GM18520 (cell line): ENCODE data around the gene AMMECR1.
A peak's percentile ranks its signal among the peaks of the same experiment; 100 is the strongest.

ENCODE experiments used
- ATAC-seq: cut with Tn5 transposase; IDR thresholded peaks from one replicate; pipeline ENCODE4 v1.9.1; 2021; ENCODE audit not compliant: unreplicated experiment

AMMECR1 gene

DNA sequence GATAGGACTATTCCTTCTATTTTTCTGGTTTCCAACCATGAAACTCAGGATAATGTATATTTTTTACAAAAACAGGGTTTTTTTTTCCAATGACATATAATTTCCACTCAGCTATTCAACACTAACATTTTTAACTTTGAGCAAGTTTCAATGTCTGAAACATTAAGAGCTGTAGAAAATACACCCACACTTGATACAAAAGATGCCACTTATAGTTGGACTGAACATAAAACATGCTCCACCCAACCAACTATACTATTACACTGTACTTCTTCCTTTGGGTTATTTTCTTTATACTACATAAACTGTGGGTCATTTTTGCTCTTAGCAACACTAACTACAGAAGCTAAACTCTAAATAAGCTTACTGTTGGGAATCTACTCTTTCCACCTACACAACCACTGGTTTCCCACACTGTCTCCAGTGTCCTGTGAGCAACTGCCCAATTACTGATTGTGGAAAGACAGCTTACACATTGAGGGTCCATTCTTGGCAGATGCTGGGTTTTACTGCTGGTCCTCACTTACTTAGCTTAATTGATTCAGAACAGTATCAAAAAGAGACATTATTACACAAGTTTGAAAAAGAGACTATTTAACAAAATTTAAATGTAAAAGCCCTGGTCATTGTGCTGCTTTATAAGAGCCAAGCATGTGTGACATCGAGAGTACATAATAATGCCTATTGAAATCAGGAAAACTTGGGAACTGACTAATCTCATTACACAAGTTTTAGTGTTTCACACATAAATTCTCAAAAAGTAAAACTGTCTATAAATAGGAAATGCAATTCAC, 6.3 kb downstream of the AMMECR1 start:
- no peak for ATAC-seq

DNA sequence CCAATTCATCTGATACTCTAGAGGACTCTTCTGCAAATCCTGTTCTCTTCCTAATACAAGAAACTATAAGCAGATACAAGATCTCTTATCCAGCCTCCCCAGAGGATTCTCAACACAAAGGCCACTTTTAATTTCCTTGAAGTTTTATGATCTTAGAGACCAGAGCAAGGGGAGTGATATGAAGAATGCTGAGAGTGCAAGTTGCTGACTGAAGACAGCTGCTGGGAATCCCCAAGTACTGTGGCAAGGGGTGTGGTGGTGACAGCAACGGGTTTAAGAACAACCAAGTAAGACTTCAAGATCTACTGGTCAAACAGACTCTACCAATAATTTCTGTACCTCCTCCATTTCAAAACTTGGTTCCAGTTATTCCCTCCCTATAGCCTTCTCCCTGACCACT, 7.0 kb downstream of the AMMECR1 start:
- peak; percentile 93 for ATAC-seq

DNA sequence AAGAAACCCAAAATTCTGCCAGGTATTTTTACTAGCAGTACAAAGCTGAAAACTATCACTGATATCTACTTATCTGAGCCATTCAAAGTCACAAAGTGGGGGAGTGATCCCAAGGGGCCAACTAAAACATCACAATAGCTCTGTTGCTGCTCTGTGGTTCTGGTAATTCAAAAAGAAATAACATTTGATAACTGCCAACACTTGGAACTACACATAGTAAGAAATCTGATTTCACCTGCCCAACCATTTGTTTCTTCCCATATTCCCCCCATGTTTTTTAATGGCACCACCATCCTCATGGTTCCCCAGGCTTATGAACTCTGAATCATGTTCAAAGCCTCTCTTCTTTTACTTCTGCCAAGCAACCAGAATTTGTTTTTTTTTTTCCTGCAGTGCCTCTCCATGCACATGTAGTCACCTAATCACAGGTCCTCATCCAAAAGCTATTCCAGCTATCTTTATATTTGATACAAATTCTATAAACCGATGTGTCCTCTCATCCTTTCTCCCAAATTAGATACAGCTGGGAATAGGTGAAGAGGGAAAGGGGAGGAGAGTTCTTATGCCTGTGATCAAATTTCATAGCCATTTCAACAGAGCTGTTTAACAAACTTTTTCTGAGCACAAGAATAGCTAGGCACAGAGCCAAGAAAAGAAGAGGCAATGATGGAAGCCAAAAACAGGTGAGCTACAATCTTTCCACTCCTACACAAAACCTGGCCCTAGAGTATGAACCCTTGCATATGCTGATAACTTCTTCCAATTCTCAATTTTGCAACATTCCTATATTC, 7.7 kb downstream of the AMMECR1 start:
- no peak for ATAC-seq

DNA sequence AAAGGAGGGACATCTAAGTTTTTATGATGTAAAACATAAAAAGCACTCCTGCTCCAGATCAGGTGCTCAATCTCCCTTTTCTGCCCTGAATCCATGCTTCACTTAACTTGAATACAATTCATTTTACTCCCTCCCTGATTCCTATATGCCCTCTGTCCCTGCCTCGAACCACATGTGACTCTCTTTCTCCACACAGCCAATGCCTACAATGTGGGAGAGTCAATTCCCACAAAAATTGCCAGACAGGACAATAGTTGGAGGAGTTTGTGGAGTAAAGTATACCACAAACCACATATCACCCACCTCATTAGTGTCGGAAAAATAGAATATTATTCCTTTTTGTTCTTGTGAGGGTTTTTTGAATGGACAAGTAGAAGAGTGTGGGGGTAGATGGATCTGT, 9.7 kb downstream of the AMMECR1 start:
- ATAC-seq: no peak

DNA sequence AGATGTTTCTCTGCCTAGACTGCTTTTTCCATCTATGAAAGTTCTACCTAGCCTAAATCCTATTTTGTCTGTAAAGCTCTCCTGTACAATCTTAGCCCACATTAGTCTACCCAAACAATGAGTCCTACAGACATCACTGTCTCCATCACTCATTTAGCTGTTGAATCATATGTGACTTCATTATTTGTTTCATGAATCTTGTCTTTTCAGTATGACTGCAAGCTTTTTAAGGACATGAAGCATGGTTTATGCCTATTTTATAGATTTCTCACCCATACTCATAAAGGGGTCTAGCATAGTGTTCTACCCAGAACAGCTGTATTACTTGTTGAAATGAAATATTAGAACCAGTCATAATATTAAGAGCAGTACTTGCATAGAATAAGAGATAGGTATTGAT, 13.0 kb downstream of the AMMECR1 start:
- ATAC-seq: no peak

DNA sequence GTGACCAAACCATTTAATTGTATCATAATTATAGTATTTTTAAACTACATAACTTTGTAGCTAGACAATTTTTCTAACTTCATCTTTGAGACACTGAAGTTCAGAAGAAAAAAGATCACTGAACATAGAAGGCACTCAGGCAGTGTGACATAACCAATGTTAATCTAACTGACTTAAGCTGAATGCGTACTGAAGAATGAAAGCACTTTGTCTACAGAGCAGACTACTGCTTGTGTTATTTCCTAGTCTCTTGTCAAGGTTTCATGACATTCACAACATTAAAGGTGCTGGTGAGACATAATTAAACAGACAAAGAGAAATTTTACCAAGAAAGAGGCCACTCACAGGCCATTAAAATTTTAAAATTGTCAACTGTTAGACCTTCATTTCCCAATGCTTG, 13.5 kb downstream of the AMMECR1 start:
- no peak for ATAC-seq

DNA sequence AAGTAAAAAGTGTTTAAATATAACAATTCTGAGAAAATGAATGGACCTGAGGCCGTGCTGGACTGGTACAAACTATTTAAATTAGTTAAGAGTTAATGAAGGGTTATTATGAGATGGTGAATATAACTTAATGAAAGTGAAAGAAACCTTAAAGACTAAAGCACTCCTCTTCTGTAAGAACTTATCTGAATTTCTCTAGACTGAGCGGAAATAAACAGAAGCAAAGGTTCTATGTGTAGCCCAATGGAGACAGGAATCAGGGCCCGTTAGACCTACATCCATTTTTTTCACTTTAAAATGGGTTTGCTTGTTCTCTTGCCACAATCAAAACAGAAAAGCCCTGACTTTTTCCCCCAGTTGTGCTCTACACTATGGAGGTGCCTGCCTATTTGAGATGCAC, 14.9 kb downstream of the AMMECR1 start:
- ATAC-seq: no peak

DNA sequence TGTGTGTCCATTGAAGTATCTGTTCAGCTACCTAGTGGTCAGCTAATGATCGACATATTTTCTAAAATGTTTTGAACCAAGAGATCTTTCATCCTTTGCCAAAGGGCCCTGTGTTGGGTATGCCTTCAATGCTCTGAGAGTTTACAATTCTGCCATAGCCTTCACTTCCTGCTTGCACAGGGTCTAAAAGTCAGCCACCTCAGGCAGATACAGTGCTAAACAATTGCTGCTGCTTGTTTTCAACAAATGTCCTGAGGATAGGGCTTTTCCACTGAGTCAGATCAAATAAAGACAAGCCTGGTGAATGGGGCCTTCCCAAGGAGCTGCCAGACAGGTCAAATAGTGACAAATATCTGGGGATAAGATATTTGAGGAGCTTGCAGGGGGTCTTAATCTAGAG, 16.7 kb downstream of the AMMECR1 start:
- ATAC-seq: no peak

DNA sequence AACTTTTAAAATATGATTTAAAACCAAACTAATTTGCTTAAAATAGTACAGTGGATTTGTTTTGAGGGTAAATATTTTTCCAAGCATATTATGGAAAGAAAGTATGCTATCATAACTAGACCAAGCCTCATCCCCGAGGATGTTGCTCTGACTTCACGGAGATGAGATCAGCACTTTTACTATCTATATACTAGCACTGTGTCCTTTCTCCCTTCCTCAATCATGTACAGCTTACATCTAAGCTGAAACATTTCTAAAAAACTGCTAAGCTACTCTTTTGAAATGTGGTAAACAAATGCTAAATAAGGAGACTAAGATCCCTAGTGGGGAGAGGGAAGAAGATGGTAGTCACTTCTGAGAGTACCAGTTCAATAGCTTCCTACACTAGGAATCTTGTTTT, 23.8 kb downstream of the AMMECR1 start:
- no peak for ATAC-seq

DNA sequence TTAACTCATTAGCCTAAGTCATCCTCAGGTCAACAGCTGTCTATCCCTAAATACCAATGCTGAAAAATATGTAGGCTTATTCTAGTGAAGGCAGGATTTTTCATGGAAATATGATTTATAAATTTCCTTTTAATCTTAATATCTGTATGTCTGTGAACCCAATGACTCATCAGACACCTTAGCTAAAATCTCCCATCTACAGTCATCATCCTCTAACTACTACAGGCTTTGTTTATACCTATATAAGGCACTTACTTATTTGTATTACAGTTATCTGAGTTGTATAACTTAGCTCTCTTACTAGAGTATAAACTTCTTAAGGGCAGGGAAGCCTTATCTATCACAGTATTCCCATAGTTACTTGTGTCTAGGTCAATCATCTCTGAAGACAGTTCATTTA, 24.2 kb downstream of the AMMECR1 start:
- no peak for ATAC-seq

DNA sequence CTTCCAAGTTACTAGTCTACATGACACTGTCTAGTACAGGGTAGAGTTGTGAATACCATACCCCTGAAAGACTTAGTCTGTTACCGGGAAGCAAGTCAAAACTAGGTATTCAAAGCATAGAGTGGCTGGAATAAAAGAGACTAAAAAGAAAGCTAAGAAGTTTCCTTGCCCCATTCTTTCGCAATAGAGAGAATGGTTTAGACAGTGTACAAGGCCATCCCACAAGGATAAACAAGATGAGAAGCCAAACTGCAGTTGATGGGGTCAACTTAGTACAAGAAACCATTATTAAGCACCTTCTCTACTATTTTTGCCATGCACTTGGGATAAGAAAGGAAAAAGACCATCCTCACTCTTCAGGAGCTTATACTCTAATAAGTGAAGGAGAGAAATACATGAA, 30.3 kb downstream of the AMMECR1 start:
- no peak for ATAC-seq

DNA sequence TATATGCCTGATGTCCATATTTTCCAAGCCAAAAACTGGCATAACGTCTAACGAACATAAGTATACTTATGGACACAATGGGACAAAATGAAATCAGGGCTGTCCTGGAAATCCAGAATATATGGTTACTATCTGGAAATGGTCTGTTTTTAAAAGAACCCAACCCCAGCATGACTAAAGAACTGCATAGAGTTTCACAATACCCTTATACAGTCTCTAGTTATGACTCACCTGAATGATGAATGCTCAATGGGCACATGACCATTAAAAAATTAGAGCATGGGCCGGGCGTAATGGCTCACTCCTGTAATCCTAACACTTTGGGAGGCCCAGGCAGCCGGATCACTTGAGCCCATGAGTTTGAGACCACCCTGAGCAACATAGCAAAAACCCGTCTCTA, 31.8 kb downstream of the AMMECR1 start:
- no peak for ATAC-seq

DNA sequence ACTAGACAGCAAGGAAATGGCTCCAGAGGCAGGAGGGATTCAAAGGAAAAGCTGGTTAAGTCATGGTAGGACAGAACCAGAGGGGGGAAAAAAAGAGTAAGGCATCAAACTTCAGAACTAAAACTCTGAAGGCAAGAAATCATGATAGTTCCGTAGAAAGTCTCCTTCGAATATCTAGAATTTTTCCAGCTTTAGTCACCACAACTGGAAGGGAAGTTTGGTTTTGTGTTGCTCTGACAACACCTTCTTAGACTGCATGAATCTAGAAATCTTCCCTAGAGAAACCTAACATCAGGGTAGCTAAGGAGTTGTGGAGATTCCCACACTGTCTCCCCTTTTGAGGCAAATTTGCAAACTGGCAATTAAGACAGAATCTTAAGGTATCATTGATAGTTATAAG, 33.7 kb downstream of the AMMECR1 start:
- no peak for ATAC-seq

DNA sequence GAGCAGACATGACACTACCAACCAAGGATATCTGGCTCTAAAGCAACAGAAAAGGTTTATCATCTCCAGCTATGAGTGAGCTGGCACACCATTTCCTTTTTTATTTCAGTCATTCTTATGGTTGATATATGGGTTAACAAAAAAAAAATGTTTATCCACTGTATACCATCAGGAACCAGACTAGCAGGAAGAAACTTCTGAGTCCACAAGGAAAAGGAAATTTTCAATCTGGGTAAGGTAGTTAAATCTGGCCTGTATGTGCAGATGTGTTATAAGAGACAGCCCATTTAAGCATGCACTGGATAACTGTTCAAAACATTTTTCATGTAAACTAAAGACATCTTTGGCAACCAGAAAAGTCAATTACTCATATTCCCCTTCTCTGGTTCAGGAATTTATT, 35.0 kb downstream of the AMMECR1 start:
- ATAC-seq: no peak

DNA sequence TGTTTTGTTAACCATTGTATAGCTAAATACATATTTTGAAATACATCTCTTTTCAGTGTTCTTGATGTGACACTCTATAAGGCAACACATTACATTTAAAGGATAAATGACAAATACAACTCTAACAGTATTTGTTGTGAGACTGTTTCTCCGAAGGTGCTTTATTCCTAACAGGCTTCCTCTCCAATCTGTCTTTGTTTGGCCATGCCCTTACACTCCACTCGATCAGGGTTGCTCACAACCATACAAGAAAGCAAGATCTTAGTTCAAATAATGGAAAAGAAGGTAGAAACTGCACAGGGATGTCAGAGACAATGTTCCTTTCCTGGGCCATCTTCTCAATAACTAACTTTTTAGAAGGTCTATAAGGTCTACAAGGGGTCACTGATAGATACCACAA, 36.5 kb downstream of the AMMECR1 start:
- no peak for ATAC-seq

DNA sequence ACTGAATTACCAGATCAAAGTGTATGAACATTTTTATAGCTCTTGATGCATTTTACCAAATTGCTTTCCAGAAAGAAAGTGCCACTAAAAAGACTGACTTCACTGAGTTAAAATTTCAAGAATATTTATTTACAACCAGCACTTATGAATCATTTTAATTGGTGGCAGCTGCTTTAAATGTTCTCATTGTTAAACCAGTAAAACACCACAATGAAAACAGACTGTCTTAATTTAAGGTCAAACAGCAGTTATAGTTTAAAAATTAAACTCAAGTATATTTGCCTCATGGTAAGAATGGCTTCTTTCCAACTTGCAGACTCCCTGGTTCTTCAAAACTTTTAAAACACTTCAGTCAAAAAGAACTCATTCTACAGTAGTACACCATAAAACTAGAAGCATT, 36.9 kb downstream of the AMMECR1 start:
- no peak for ATAC-seq

DNA sequence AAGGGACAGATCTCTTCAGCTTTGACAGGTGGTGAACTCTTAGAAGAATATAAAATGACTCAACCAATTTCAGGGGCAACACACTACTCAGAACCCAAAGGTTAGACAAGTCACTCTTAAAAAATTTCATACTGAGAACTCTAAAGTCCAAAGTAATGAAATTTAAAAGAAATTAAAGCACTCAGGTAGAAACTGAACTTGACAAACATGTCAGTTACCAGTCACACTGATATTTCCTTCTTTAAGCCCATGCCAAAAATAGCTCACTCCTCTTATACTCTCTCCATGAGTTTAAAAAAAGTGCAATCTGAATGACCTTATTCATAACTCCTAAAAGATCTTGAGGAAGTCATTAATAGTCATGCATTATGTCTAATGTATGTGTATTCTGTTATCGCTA, 40.3 kb downstream of the AMMECR1 start:
- no peak for ATAC-seq

DNA sequence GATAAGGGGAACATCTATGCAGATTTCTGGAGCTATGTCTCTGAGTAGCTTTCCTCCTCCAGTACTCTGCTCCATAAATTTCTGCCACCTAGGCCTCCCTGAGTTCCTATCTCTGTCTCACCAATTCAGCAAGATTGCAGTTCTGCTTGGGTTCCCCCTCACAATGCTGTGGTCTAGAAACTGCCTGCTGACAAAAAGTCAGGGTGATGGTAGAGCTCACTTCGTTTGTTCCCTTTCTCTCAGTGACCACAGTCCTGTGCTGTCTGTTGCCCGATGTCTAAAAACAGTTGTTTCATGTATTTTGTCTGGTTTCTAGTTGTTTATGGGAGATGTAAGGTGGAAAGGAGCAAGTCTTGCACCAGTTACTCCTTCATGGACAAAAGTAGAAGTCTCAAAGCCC, 41.1 kb downstream of the AMMECR1 start:
- peak; percentile 44 for ATAC-seq

DNA sequence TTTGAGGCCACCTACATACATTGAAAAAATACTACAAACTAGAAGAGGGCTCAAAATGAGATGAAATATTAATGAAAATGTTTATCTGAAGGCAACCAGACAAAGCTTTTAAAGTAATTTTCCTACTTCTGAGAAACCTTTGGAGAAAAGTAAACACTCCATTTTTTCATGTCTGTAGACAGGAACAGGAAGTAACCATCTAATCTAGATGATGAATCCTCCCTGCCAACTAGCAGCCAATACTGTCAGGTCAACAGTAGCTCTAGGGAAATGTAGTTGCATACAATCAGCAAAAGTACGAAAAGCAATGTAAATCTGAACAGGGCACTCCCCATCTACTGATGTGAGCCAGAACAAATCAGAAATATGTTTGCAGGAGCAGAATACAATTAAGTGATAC, 49.0 kb downstream of the AMMECR1 start:
- ATAC-seq: no peak

DNA sequence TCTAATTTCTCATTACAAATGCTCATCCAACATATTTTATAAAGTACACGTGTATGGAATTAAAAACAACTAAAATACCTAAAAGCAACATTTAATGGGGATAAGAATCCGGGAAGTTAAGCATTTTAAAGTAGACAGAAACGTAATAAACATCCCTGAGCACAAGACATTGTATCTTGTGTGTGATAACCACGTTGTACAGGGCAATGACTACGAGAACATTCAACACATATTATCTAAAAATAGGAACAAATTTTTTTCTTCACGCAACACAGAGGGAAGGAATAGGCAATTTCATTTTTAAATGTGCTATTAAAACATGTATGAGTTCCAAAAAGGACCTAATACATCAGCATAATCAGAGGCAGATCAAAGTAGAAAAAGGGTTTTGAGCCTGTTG, 49.5 kb downstream of the AMMECR1 start:
- ATAC-seq: no peak

DNA sequence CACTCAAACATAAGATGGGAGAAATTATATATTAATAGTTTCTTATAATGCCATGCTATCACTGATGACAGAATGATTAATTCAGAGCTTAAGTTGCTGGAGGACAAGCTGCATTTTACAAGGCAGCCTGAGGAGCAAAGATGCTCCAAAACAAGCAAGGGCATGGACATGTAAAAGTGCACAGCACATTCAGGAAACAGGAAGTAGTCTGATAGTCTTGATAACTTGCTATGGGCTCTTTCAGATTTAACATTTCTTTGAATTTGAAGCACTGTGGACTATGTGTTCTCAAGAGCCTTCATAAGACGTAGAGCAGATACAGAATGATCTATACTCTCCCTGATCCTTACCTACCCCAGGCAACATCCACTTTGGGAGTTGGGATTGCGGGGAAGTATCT, 50.0 kb downstream of the AMMECR1 start:
- ATAC-seq: no peak

DNA sequence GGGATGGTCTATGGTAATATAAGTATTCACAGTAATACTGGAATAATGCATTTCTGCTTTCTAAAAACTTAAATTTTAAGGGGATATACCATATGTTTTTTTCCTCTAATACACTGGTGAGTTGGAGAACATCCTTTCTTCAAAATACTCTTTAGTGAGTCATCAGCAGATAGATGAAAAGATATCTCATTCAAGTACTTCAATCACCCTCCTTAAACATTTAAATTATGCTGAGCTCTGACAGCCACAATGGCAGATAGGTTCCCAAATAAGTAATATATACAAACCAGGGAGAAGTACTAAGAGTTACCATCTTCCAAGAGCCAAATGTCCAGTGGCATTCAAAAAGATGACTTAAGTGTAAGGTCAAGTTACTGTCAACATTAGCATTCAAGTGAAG, 52.2 kb downstream of the AMMECR1 start:
- no peak for ATAC-seq

DNA sequence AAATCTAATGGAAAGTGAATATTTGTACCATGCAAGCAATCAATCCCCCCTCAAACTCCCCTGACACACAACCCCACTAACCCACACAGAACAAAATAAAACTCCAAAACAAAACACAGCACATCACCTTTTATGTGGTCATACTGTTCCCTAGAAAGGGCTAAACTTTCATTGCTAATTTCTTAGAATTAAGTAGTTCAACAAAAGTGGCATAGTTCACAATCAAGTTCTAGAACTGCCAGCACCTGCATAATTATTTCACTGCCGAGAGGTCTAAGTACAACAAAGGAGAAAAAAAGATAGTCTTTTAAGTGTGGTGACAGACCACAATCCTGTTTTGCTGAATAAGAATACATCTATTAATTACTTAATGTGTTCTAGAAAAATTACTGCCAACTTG, 58.8 kb downstream of the AMMECR1 start:
- ATAC-seq: no peak
